IMR-90 (cell line): ENCODE results near the gene ACAN. TPM values are rescaled to one million over a fixed set of nuclear protein-coding genes. Genes with fewer than 3 reads are reported as not detected.

Source experiments
- ATAC-seq: fragments of 200-7000 bp; cut with Tn5 transposase; 2 replicates; pipeline ENCODE4 v1.9.1; 2020; ENCODE audit warnings: low read depth, mild to moderate bottlenecking, moderate library complexity
- BruUV-seq: library from RNA; stranded (reverse); fragments of 400-500 nt; replicated peaks from 2 replicates; lab custom pipeline; 2021; lab: Mats Ljungman, UMichigan
- CTCF ChIA-PET: fragments of 300-600 bp; formaldehyde crosslinking; extraction: SDS; loops from one replicate; lab custom pipeline; 2021; ENCODE audit warnings: antibody characterized with exemption; lab: Yijun Ruan, JAX
- POLR2A ChIA-PET: fragments of 300-600 bp; sonication (Branson Sonifier 250); formaldehyde crosslinking; loops from one replicate; lab custom pipeline; 2022; ENCODE audit warnings: antibody characterized with exemption; ENCODE audit not compliant: unreplicated experiment; lab: Charles Lee
- DNase-seq: peaks from one replicate; pipeline ENCODE4 v3.0.0; 2013
- H2AFZ ChIP-seq: replicated peaks from 2 replicates; pipeline ENCODE3; 2013; ENCODE audit warnings: low read length, mild to moderate bottlenecking; ENCODE audit not compliant: poor library complexity
- H2AK5ac ChIP-seq: 2 replicates; pipeline ENCODE4 v1.6.1; 2013; ENCODE audit warnings: low read depth, low read length, inconsistent platforms
- H2AK9ac ChIP-seq: replicated peaks from 2 replicates; pipeline ENCODE3; 2013; ENCODE audit warnings: mild to moderate bottlenecking, low read depth, low read length, moderate library complexity; ENCODE audit not compliant: poor library complexity
- H2BK120ac ChIP-seq: 2 replicates; pipeline ENCODE4 v1.6.1; 2013; ENCODE audit warnings: low read depth, low read length, inconsistent platforms
- H2BK15ac ChIP-seq: 3 replicates; pipeline ENCODE4 v1.6.1; 2013; ENCODE audit warnings: low read depth, low read length, inconsistent platforms
- H2BK20ac ChIP-seq: 2 replicates; pipeline ENCODE4 v1.6.1; 2013; ENCODE audit warnings: low read depth, mild to moderate bottlenecking, inconsistent platforms, low read length, moderate library complexity
- H2BK5ac ChIP-seq: 2 replicates; pipeline ENCODE4 v1.6.1; 2013; ENCODE audit warnings: mild to moderate bottlenecking, low read depth, low read length, inconsistent platforms; ENCODE audit not compliant: poor library complexity, severe bottlenecking
- H3K14ac ChIP-seq: replicated peaks from 2 replicates; pipeline ENCODE4 v1.6.1; 2013; ENCODE audit warnings: low read depth, low read length, inconsistent platforms
- H3K18ac ChIP-seq: 2 replicates; pipeline ENCODE4 v1.6.1; 2013; ENCODE audit warnings: low read depth, low read length, control low read depth
- H3K23ac ChIP-seq: 2 replicates; pipeline ENCODE4 v1.6.1; 2013; ENCODE audit warnings: low read depth, low read length, inconsistent platforms
- H3K27ac ChIP-seq: 2 replicates; pipeline ENCODE4 v1.5.1; 2013; ENCODE audit warnings: mild to moderate bottlenecking, control low read depth, low read length; ENCODE audit not compliant: insufficient read depth
- H3K27me3 ChIP-seq: 2 replicates; pipeline ENCODE4 v1.6.1; 2013; ENCODE audit warnings: low read length; ENCODE audit not compliant: control insufficient read depth, insufficient read depth
- H3K36me3 ChIP-seq: 2 replicates; pipeline ENCODE4 v1.6.1; 2013; ENCODE audit warnings: low read length, mixed read lengths; ENCODE audit not compliant: control insufficient read depth, insufficient read depth
- H3K4ac ChIP-seq: 2 replicates; pipeline ENCODE4 v1.6.1; 2013; ENCODE audit warnings: low read depth, low read length, inconsistent platforms
- H3K4me1 ChIP-seq: 2 replicates; pipeline ENCODE4 v1.6.1; 2013; ENCODE audit warnings: low read length, mixed read lengths; ENCODE audit not compliant: control insufficient read depth, insufficient read depth
- H3K4me2 ChIP-seq: 2 replicates; pipeline ENCODE4 v1.6.1; 2013; ENCODE audit warnings: low read depth, mild to moderate bottlenecking, control low read depth, low read length, moderate library complexity
- H3K4me3 ChIP-seq: 2 replicates; pipeline ENCODE4 v1.5.1; 2013; ENCODE audit warnings: low read depth, mild to moderate bottlenecking, control low read depth, low read length, moderate library complexity; ENCODE audit not compliant: insufficient read depth
- H3K56ac ChIP-seq: 2 replicates; pipeline ENCODE4 v1.6.1; 2013; ENCODE audit warnings: low read length, inconsistent platforms; ENCODE audit not compliant: insufficient read depth; ENCODE audit errors: extremely low read depth
- H3K79me1 ChIP-seq, 2 experiments: 2 replicates each; pipeline ENCODE4 v1.6.1; 2013; ENCODE audit warnings: low read length in 2 of 2, inconsistent platforms in 1 of 2, low read depth in 1 of 2
- H3K9ac ChIP-seq: 2 replicates; pipeline ENCODE4 v1.6.1; 2013; ENCODE audit warnings: low read depth, low read length, control low read depth
- H3K9me1 ChIP-seq: 2 replicates; pipeline ENCODE4 v1.6.1; 2013; ENCODE audit warnings: low read length, inconsistent platforms; ENCODE audit not compliant: insufficient read depth
- H3K9me3 ChIP-seq: 2 replicates; pipeline ENCODE4 v1.6.1; 2013; ENCODE audit warnings: low read length; ENCODE audit not compliant: control insufficient read depth, insufficient read depth
- H4K20me1 ChIP-seq: 2 replicates; pipeline ENCODE4 v1.6.1; 2013; ENCODE audit warnings: low read length, inconsistent platforms; ENCODE audit not compliant: insufficient read depth
- H4K5ac ChIP-seq: 2 replicates; pipeline ENCODE4 v1.6.1; 2013; ENCODE audit warnings: mild to moderate bottlenecking, low read depth, low read length, control low read depth
- H4K8ac ChIP-seq, 2 experiments: 2 replicates each; pipeline ENCODE4 v1.6.1; 2013; ENCODE audit warnings: low read depth in 2 of 2, low read length in 2 of 2, control low read depth in 1 of 2, inconsistent platforms in 1 of 2
- H4K91ac ChIP-seq: 2 replicates; pipeline ENCODE4 v1.6.1; 2013; ENCODE audit warnings: low read depth, low read length, inconsistent platforms; ENCODE audit not compliant: insufficient read depth
- BHLHE40 ChIP-seq: fragments of 150-350 bp; IDR thresholded peaks from 2 replicates; pipeline ENCODE4 v1.6.1; 2016; ENCODE audit warnings: mild to moderate bottlenecking, low read depth, low read length
- CEBPB ChIP-seq: IDR thresholded peaks from 2 replicates; pipeline ENCODE4 v1.6.1; 2012; ENCODE audit warnings: low read depth, low read length, improper control_type of control experiment
- CHD1 ChIP-seq: IDR thresholded peaks from 2 replicates; pipeline ENCODE4 v1.6.1; 2012; ENCODE audit warnings: low read depth, low read length, improper control_type of control experiment
- CTCF ChIP-seq: conservative IDR thresholded peaks from 2 replicates; pipeline ENCODE4 v1.5.1; 2012; ENCODE audit warnings: mild to moderate bottlenecking, low read depth, low read length, improper control_type of control experiment
- FOS ChIP-seq: fragments of 150-350 bp; IDR thresholded peaks from 2 replicates; pipeline ENCODE4 v1.6.1; 2016; ENCODE audit warnings: low read depth, low read length
- MAFK ChIP-seq: IDR thresholded peaks from 2 replicates; pipeline ENCODE4 v1.6.1; 2012; ENCODE audit warnings: low read depth, low read length, improper control_type of control experiment
- MAZ ChIP-seq: IDR thresholded peaks from 2 replicates; pipeline ENCODE4 v1.6.1; 2012; ENCODE audit warnings: low read depth, mild to moderate bottlenecking, low read length, improper control_type of control experiment, moderate library complexity, borderline replicate concordance
- MXI1 ChIP-seq: IDR thresholded peaks from 2 replicates; pipeline ENCODE4 v1.6.1; 2012; ENCODE audit warnings: low read depth, mild to moderate bottlenecking, low read length, moderate library complexity, borderline replicate concordance
- NFE2L2 ChIP-seq: fragments of 150-350 bp; IDR thresholded peaks from 2 replicates; pipeline ENCODE4 v1.6.1; 2016; ENCODE audit warnings: low read depth, mild to moderate bottlenecking, low read length
- POLR2A ChIP-seq: IDR thresholded peaks from 2 replicates; pipeline ENCODE4 v1.6.1; 2012; ENCODE audit warnings: mild to moderate bottlenecking, low read depth, low read length
- RAD21 ChIP-seq: IDR thresholded peaks from 2 replicates; pipeline ENCODE4 v1.6.1; 2012; ENCODE audit warnings: low read length, improper control_type of control experiment
- RCOR1 ChIP-seq: IDR thresholded peaks from 2 replicates; pipeline ENCODE4 v1.6.1; 2012; ENCODE audit warnings: mild to moderate bottlenecking, low read length, improper control_type of control experiment; ENCODE audit not compliant: insufficient replicate concordance
- RFX5 ChIP-seq: IDR thresholded peaks from 2 replicates; pipeline ENCODE4 v1.8.0; 2012; ENCODE audit warnings: low read depth, mild to moderate bottlenecking, low read length, moderate library complexity
- SMC3 ChIP-seq: fragments of 150-350 bp; IDR thresholded peaks from 2 replicates; pipeline ENCODE4 v1.6.1; 2016; ENCODE audit warnings: low read depth, mild to moderate bottlenecking, antibody characterized with exemption, low read length, moderate library complexity
- USF2 ChIP-seq: fragments of 150-350 bp; IDR thresholded peaks from 2 replicates; pipeline ENCODE4 v1.6.1; 2017; ENCODE audit warnings: mild to moderate bottlenecking, antibody characterized with exemption, low read length, low read depth
- WGBS, 2 experiments: methylation state at CpG; one replicate each; pipeline versions ENCODE4 v1.1.5 to v1.1.7; 2013; ENCODE audit warnings: missing lambda C conversion rate in 2 of 2; ENCODE audit not compliant: insufficient read length in 1 of 2; ENCODE audit errors: extremely low coverage in 2 of 2; 5-methylcytosine and 5-hydroxymethylcytosine counted together
- dilution Hi-C: fragments of 300-500 bp; cut with HindIII; formaldehyde crosslinking; loops from one replicate; pipeline ENCODE4 v1.14.3; 2018; ENCODE audit warnings: low sequenced_read_pairs; ENCODE audit not compliant: unreplicated experiment
- in situ Hi-C: fragments of 300-500 bp; cut with MboI; formaldehyde crosslinking; loops from 3 replicates; pipeline ENCODE4 v1.14.3; 2019; ENCODE audit warnings: low sequenced_read_pairs, inconsistent platforms, mixed read lengths
- intact Hi-C: fragments of 100-400 bp; cut with micrococcal nuclease; formaldehyde crosslinking; loops from 2 replicates; pipeline ENCODE4 v1.10.0; 2022
- polyA plus RNA-seq, 3 experiments: library from polyadenylated mRNA; depleted of rRNA; stranded (reverse); fragments of >200 nt; gene quantifications; 2 replicates each; pipeline ENCODE4 v1.2.3, GENCODE V29; 2012; ENCODE audit warnings: low replicate concordance in 1 of 3
- total RNA-seq: library from RNA; depleted of rRNA; stranded (reverse); fragments of >200 nt; gene quantifications from 2 replicates; pipeline ENCODE4 v1.2.3, GENCODE V29; 2012
- TF ChIP-seq, protein P1 (sequence below): fragments of 150-350 bp; IDR thresholded peaks from 2 replicates; pipeline ENCODE4 v1.6.1; 2016; ENCODE audit warnings: low read depth, mild to moderate bottlenecking, low read length, moderate library complexity, borderline replicate concordance

Gene ACAN
- total and polyA plus RNA-seq, 2 of the 4 experiments (the other 2 are of a cell fraction): 0.54 to 0.96 TPM

DNA sequence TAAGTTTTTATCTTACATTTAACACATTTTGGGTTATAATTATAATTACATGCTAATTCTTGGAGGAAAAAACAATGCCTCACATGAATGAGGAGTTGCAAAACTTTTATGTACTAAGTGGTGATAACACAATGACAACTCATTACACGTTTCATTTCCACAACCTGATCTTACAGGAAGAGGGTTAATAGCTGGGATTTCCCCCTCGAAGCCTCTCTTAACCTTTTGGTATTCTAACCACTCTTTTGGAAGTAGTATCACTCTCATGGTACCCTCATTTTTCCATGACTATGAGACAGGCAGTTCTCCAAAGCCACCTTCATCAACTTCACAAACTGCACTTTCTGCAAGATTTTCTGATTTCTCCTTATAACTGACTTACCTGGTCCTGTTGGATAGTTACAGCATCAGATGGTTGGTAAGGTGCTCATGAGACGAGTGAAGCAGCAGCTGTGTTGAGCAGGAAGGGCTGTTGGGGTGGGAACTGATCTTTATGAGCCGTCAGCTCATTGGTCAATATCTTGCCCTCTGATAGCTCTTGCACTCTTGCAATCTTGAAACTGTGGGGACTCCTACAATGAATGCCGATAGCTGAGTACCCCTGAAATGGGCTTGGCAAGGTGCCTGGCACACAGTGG is 41.6 kb downstream of the ACAN start:
- in situ Hi-C loops: loop anchor here (25.0 kb wide), 2 partner anchors 183 to 358 kb away; no protein-coding TSS in a partner anchor
- no peak overlapping the region for H3K56ac ChIP-seq
- no peak overlapping the region for H2BK20ac ChIP-seq
- no peaks in the 10 kb centered on the region for H3K9me1 ChIP-seq
- no peak overlapping the region for H3K14ac ChIP-seq
- no peak overlapping the region for H3K18ac ChIP-seq
- no peak overlapping the region for H3K4me2 ChIP-seq
- POLR2A ChIA-PET: no interaction called here
- peaks cover 21% of the 10 kb centered on the region for H3K27me3 ChIP-seq
- ATAC-seq (no peak), DNase-seq (no peak)
- CTCF ChIA-PET: no interaction called here
- H4K20me1 ChIP-seq: no peaks in the 10 kb centered on the region
- H3K79me1 ChIP-seq: no peaks in the 10 kb centered on the region
- no peak overlapping the region for H4K8ac ChIP-seq
- no peak overlapping the region for H2BK5ac ChIP-seq
- H3K36me3 ChIP-seq: no peaks in the 10 kb centered on the region
- H3K9ac ChIP-seq: no peak overlapping the region
- H2BK120ac ChIP-seq: no peak overlapping the region
- no peak overlapping the region for H4K91ac ChIP-seq
- H3K4ac ChIP-seq: no peak overlapping the region
- no peak for TF ChIP-seq MAZ
- no peak for TF ChIP-seq USF2
- TF ChIP-seq NFE2L2: no peak
- TF ChIP-seq RAD21: no peak
- TF ChIP-seq CTCF: no peak
- no peak for TF ChIP-seq CHD1
- no peak for TF ChIP-seq CEBPB
- no peak for TF ChIP-seq RCOR1
- no peak for TF ChIP-seq SMC3
- no peak for TF ChIP-seq MXI1
- TF ChIP-seq POLR2A: no peak
- no peak for TF ChIP-seq BHLHE40
- no peak for TF ChIP-seq MAFK
- TF ChIP-seq FOS: no peak
- TF ChIP-seq RFX5: no peak
- TF ChIP-seq, protein P1, sequence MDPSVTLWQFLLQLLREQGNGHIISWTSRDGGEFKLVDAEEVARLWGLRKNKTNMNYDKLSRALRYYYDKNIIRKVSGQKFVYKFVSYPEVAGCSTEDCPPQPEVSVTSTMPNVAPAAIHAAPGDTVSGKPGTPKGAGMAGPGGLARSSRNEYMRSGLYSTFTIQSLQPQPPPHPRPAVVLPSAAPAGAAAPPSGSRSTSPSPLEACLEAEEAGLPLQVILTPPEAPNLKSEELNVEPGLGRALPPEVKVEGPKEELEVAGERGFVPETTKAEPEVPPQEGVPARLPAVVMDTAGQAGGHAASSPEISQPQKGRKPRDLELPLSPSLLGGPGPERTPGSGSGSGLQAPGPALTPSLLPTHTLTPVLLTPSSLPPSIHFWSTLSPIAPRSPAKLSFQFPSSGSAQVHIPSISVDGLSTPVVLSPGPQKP: no peak
- BruUV-seq: no TSS peak
- H3K4me3 ChIP-seq: no peak overlapping the region
- no peaks in the 10 kb centered on the region for H3K4me1 ChIP-seq
- intact Hi-C loops: no loop called here
- no peak overlapping the region for H3K23ac ChIP-seq
- no peaks in the 10 kb centered on the region for H3K9me3 ChIP-seq
- no peak overlapping the region for H2AK9ac ChIP-seq
- H3K27ac ChIP-seq: no peak overlapping the region
- H2BK15ac ChIP-seq: no peak overlapping the region
- no peak overlapping the region for H2AK5ac ChIP-seq
- dilution Hi-C loops: no loop called here
- 60% methylated on average over 1 of the region's 5 CpGs; no CpG with 5 or more reads in 1 of the 2 experiments for WGBS, 2 experiments
- H4K5ac ChIP-seq: no peak overlapping the region
- H2AFZ ChIP-seq: no peak overlapping the region
